Measurements from ENCODE around the gene ALDOB. TPM values are rescaled to one million over a fixed set of nuclear protein-coding genes. Genes with fewer than 3 reads are reported as not detected.

Gene ALDOB
- total RNA-seq, 1 experiment from 2014 or later: not detected

DNA sequence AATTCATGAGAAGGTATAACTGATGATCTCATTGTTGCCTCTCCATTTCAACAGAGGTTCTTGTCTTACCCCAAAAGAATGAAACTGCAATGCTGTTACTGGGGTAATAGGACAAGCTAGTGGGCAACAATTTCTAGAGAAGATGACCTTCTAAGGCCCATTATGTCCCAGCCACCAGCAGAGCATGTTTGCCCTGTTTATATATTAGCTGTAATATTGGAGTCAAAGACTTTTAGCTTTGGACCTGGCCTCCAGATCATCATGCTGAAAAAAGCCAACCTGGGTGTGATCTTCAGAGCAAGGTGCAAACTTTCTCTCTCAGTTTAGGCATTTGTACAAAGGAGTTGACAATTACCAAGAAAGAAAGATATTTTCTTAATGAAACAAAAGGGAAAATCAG is 3.4 kb downstream of the ALDOB start:
- Histone ChIP-seq H3K79me2 (ENCODE audit: insufficient read depth, low read length) (no peaks in the 10 kb centered on the region), H2BK20ac (ENCODE audit: low read depth, low read length, poor library complexity, severe bottlenecking) (no peak overlapping the region), H4K20me1 (ENCODE audit: control insufficient read depth, insufficient read depth, insufficient read length) (no peaks in the 10 kb centered on the region), H2BK120ac (ENCODE audit: low read depth, low read length, poor library complexity, severe bottlenecking) (no peak overlapping the region), H2BK5ac (ENCODE audit: insufficient read length, low read length) (no peak overlapping the region), H3K4ac (ENCODE audit: low read depth, low read length) (no peak overlapping the region), H2AK5ac (ENCODE audit: insufficient read length, low read length) (no peak overlapping the region), H3K4me1 (ENCODE audit: insufficient read depth, low read length) (no peaks in the 10 kb centered on the region), H3K18ac (ENCODE audit: insufficient read length, low read depth, low read length) (no peak overlapping the region), H3K27ac (ENCODE audit: insufficient read length, low read depth, low read length) (no peak overlapping the region), H2BK15ac (ENCODE audit: low read depth, low read length) (no peak overlapping the region), H2BK12ac (ENCODE audit: insufficient read length, low read depth, low read length) (no peak overlapping the region), H2AFZ (ENCODE audit: low read length) (no peak overlapping the region), H3K14ac (ENCODE audit: insufficient read depth, low read length) (no peak overlapping the region), H4K8ac (replicated peaks; ENCODE audit: insufficient read length, low read depth, low read length) (no peak overlapping the region), H3T11ph (ENCODE audit: low read length) (no peak overlapping the region), H3K9me3 (ENCODE audit: control insufficient read depth, low read depth, low read length) (no peaks in the 10 kb centered on the region), H3K9ac (ENCODE audit: extremely low read depth, insufficient read length, low read length) (no peak overlapping the region), H3K79me1 (ENCODE audit: insufficient read depth, low read depth, low read length, poor library complexity, severe bottlenecking) (no peaks in the 10 kb centered on the region), H3K27me3 (ENCODE audit: insufficient read depth, low read length) (no peaks in the 10 kb centered on the region), H4K5ac (ENCODE audit: insufficient read length, low read depth, low read length) (no peak overlapping the region), H3K56ac (ENCODE audit: insufficient read length, low read depth, low read length) (no peak overlapping the region), H3K23me2 (ENCODE audit: insufficient read length, low read depth, low read length, poor library complexity, severe bottlenecking) (no peaks in the 10 kb centered on the region), H3K4me2 (ENCODE audit: insufficient read depth, insufficient read length, low read length) (no peak overlapping the region), H3K23ac (ENCODE audit: insufficient read length, low read depth, low read length) (no peak overlapping the region), H4K91ac (ENCODE audit: insufficient read length, low read depth, low read length) (no peak overlapping the region)
- TF ChIP-seq, protein P1, sequence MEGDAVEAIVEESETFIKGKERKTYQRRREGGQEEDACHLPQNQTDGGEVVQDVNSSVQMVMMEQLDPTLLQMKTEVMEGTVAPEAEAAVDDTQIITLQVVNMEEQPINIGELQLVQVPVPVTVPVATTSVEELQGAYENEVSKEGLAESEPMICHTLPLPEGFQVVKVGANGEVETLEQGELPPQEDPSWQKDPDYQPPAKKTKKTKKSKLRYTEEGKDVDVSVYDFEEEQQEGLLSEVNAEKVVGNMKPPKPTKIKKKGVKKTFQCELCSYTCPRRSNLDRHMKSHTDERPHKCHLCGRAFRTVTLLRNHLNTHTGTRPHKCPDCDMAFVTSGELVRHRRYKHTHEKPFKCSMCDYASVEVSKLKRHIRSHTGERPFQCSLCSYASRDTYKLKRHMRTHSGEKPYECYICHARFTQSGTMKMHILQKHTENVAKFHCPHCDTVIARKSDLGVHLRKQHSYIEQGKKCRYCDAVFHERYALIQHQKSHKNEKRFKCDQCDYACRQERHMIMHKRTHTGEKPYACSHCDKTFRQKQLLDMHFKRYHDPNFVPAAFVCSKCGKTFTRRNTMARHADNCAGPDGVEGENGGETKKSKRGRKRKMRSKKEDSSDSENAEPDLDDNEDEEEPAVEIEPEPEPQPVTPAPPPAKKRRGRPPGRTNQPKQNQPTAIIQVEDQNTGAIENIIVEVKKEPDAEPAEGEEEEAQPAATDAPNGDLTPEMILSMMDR (conservative IDR thresholded peaks at IDR 0.05): no peak
- H3K9me3 Mint-ChIP-seq: no peaks in the 10 kb centered on the region
- H3K27ac Mint-ChIP-seq: no peak overlapping the region
- H3K27me3 Mint-ChIP-seq (ENCODE audit: low read depth): peaks cover 1% of the 10 kb centered on the region
- no peaks in the 10 kb centered on the region for H3K4me1 Mint-ChIP-seq
- no peak for DNase-seq
- H3K4me3 Mint-ChIP-seq: no peak overlapping the region
- no peaks in the 10 kb centered on the region for H3K36me3 Mint-ChIP-seq (ENCODE audit: insufficient read depth in 1 of 3, low read depth in 3 of 3)
